NCI-H1092 treated with DMSO at 0.1 percent for 48 hours (cell line): Measurements from ENCODE around the gene CDRT15.
"Not testable (repeated sequence)": the region's sequence is repeated elsewhere in the genome, so short reads cannot be mapped to it uniquely, and the experiment has no call there.

Source experiments
- DNase-seq: peaks from one replicate; lab custom pipeline; 2025; lab: John Stamatoyannopoulos, UW

The CDRT15 gene

DNA sequence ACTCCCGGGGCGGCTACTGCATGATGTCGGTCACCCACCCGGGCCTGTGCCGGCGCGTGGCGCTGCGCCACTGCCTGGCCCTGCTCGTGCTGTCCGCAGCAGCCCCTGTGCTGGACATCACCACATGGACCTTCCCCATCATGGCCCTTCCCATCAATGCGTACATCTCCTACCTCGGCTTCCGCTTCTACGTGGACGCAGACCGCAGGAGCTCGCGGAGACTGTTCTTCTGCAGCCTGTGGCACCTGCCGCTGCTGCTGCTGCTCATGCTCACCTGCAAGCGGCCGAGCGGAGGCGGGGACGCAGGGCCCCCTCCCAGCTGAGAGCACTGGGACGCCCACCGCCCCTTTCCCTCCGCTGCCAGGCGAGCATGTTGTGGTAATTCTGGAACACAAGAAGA lies 29.8 kb downstream of the CDRT15 start:
- no peak for DNase-seq

DNA sequence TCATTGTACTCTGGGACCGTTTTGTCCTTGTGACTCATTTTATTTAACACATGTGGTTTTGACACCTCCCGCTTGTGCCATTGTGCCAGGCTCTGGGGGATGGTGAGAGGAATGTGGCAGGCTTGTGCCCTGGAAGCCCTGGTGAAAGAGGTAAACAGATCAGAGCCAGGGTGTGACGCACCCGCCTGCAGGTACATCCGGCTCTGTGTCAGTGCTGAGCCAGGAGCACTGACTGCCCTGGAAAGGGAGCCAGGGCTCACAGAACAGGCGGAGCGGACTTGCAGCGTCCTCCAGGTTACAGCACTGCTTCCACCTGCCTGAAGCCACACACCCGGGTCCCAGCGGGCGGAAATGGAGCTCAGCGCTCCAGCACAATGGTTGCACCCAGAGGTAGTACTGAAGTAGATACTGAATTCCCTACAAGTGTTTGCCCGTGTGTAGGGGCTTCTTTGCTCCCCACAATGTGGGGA lies 30.6 kb downstream of the CDRT15 start:
- peak; percentile 1 for DNase-seq

DNA sequence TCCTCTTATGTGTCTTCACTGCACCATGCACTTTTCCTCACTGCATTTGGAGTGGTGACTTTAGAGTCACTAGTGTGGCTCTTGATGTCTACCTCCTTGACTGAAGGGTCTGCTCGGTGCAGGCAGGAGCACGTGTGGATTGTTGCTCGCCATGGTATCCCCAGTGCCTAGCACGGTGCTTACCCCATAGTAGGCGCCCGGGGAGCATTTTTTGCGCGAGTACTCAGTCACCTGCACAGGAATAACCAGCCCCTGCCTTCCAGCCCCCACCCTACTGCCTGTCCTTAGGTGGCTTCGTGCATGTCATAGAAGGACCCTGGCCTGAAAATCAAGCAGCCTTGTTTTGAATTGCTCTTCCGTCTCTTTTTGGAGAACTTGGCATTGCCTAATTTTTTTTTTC lies 31.3 kb downstream of the CDRT15 start:
- no peak for DNase-seq

DNA sequence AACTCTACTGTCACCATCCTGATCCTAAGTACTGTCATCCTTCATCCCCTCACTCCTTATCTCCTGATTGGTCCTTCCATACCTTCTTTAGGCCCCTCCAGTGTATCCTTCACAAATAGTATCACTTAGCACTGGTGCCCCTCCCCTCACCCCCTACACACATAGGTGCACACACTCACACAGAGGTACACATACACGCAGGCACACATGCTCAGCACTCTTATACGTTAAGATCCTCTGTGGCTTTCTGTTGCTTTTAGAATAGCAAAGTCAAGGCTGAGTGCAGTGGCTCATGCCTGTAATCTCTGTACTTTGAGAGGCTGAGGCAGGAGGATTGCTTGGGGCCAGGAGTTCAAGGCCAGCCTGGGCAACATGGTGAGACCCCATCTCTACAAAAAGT lies 32.1 kb downstream of the CDRT15 start:
- no peak for DNase-seq

DNA sequence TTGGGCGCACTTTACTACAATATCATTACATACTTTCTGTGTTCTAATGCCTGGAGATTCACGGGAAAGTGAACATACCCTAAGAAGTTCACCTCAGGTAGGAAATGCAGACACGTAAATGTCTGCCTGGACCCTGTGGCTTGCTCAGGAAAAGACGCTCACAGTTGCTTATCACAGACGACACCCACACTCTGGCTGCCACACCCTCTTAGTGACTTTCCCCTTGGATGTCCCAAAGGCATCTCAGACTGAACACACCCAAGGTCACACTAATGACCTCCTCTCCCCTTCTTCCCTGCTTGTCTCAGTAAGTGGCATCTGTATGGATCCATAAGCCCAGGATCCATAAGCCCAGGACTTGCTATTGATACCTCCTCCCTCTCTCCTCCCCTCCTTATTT lies 32.6 kb downstream of the CDRT15 start:
- DNase-seq: no peak

DNA sequence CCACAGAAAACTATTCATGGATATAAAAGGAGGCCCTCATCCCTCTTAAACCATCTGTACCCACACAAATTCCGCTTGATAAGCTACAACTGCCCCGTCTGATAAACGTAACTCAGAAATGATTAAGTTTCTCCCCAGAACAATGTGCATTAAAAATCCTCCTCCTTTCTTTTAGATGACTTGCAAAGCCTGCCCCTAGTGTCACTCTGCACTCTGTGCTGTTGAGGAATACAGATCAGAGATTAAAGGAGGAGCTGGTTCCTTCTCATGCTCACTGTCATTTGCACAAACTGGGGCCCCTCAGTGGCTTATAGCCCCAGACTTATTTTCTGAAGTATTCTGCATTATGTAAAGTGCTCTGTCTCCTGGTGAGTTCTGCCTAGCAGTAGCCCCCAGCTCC lies 33.3 kb downstream of the CDRT15 start:
- DNase-seq: no peak

DNA sequence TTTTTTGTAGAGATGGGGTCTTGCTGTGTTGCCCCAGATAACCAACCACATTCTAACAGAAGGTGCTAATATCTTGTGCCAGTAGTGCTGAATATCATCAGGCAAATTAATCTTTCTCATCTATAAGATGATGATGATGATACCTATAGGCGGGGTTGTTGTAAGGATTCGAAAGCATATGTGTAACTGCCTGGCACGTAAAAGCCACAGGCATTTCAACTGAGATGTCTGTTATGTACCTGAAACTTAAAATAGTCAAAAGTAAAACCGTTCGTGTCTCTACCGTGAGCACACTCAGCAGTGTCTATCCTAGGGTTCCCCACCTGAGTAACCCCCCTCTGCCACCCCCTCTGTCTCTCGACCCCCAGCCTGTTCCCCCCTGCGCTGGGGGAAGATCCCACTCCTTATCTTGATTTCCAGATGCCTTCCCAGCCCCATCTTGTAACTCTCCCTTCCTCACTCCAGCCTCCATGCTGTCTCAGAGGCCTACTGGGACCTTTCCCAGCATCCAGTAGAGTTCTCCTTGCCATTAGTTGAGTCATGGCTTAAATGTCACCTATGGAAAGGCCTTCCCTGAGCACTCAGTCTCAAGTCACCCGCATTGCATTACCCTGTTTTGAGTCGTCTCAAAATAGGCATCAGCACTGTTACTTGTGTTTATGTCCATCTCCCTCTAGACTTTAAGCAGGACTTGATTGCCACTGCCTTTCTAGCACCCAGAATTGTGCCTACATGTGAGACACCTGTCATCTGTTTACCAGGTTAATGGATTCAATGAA lies 34.1 kb downstream of the CDRT15 start:
- DNase-seq: no peak

DNA sequence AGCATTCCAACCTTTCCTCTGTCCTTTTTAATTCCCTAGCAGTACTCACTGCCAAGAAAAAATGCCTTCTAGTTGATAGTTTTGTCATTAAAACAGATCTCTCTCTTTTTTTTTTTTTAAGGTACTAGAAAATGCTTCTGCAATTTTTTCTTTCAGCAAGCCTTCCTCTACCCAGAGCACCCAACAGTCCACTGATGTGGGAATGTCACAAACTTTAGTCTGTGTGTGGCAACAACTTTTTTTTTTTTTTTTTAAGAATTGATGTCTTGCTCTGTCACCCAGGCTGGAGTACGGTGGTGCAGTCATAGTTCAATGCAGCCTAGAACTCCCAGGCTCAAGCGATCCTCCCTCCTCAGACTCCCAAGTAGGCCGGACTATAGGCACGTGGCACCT lies 34.7 kb downstream of the CDRT15 start:
- DNase-seq: no peak

DNA sequence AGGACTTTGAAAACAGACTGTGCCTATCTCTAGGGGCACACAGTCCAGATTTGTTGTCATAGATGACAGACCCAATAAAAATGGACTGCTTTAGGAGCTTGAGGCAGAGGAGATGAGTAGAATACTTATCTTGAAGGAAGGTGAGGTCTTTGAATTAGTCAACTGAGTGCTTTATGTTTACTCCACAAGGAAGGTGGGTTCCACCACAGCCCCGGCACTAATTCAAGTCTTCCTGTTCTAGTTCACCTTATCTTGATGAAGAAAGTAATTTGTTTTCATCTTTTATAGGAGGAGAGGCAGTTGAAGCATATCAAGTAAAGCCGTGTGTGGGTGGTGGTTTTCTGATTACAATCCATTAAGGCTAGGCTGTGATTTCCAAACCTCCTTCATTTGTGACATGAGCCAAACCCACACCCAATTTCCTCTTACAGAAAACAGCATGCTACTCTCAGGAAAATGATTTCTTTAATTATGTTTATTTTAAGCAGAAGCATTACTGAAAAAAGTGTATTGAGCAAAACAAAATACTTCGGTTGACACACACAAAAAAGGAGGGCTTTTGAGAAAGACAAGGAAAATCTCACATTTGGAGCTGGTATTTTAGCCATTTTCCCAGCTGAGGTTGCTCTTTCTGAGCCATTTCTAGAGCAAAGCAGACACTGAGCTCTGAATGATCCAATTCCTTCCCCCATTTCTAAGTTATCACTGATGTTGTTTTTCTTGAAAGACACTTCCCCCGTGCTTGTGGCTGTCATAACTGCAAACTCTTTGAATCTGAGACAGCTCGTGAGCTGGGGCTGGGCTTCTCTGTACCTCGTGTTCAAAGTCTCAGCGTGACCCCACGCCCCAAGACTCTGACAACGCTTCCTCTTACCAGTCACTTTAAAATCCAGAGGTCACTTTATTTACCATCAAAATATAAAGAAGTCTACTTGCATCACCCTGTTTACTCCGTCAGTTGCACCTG lies 35.4 kb downstream of the CDRT15 start:
- DNase-seq: no peak

DNA sequence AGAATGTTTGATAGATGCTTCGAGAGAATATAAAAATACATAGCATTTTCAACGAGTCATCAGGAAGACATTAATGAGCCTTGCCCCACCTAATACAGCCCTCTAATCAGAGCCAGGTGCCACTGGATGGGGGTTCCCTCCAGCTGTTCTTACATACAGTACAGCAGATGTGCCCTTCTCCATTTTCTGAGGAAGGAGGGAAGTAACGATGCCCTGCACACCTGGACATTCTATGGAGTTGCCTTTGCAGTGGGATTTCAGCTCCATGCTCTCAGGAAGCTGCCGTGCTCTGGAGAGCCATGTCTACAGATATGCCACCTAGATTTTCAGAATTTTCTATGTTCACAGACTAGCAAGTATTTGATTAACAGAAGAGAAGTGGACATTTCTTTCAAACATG lies 36.3 kb downstream of the CDRT15 start:
- DNase-seq: no peak

DNA sequence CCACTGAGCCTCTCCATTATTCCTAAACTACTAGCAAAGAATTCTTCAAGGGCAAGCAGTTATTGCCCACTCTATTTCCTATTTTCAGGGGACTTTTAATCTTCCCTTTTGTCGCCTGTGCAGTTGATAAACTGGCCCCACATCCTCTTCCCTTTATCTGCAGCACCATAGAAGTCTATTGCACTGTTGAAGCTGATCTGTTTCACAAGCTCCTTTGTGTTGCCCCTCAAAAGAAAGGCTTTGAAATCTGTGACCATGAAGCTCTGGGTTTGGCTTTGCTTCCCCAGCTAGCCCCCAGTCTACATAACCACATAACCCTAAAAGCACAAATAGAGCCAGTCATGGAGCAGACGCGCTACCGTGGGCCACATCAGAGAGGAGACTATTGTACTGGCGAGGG lies 37.1 kb downstream of the CDRT15 start:
- no peak for DNase-seq

DNA sequence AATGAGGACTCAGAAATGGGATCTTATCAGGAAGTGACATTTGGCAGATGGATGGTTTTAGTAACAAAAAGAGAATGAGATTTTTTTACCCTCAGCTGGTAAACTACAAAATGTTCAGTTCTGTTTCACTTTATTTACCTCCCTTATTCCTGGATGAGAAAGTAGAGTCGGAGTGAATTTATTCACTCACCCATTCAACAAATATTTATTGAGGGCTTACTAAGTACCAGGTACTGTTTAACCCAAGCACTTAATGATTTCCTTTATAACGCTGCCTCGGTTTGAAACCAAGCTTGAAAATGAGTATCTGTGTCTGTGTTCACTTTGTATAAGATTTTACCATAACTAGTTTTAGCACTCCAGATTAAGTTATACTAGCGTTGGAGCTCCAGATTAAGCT lies 38.1 kb downstream of the CDRT15 start:
- no peak for DNase-seq

DNA sequence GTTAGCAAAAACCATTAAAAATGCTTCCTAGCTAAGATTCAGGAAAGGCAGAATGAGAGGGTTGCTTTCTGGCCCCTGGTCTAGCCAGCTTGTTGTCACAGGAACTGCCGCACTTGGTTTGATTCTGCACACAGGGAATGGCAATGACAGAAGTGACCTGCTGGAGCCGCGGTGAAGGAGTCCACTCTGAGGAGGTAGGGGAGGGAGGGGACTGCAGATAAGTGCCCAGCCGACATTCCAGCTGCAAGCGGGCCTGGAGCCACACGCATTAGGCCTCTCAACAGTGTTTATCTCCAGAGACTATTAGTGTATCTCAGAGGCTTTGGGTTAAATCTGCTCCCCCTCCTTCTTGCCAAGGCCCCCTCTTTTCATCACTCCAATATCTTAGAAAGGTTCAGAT lies 38.6 kb downstream of the CDRT15 start:
- DNase-seq: peak; percentile 1

DNA sequence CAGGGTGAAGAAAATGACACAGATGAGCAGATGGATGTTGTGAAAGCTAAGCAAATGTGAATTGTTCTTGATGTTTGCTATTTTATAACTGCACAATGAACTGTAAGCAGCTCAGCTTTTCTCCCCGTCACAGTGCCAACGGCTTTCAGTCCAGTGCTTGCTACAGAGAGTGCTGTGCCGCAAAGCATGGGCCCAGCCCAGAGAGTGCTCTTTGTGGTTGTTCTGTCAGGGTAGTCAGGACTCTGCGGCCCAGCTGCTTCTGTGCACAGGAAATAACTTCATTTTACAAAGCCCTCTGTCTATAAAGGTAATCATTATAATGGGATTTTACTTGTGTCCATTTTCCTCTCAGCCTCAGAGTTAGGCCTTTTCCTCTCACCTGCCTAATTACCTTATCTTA lies 39.1 kb downstream of the CDRT15 start:
- no peak for DNase-seq

DNA sequence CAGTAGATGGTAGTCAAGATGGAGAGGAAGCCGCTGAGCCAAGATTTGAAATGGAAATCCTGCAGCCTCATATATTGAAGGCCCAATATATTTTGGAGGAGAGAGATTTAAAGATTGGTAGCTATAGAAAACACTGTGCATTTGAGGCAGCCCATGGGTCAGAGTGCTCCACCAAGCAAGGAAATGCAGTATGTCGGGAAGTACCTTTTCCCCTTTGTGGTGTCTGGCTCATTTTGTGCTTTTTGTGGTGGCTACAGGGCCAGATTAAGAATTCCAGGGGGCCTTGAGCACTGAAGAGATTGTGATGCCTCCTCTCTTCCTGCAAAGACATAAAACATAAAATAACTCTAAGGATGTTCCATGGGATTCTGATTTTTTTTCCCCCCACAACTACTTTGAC lies 39.6 kb downstream of the CDRT15 start:
- DNase-seq: no peak

DNA sequence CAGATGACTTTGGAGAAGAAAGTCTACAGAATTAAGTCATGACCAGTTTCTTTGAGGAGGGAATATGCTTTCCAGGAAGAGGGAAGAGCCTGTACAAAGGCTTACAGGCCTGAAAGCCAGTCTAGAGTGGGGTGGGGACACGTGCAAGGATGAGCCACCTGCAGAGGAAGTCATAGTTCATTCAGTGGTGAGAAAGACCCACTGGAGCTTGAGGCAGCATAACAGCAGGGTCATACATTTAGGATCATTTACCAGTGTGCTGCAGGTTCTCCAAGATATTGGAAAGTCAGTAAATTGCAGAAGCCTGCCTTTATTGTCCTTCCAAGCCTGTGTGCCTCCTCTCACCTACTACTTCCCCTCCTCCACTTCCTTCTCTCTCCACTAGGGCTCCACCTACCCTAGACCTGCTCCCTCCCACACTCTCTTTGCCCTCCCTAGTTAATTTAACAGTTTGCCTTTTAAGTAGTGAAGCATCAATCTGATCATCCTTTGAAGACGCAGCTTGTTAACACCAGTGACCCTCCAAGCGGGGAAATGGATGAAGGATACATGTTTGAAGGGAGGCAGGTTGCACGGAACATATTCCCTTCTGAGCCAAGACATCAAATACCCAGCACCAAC lies 40.2 kb downstream of the CDRT15 start:
- DNase-seq: no peak

DNA sequence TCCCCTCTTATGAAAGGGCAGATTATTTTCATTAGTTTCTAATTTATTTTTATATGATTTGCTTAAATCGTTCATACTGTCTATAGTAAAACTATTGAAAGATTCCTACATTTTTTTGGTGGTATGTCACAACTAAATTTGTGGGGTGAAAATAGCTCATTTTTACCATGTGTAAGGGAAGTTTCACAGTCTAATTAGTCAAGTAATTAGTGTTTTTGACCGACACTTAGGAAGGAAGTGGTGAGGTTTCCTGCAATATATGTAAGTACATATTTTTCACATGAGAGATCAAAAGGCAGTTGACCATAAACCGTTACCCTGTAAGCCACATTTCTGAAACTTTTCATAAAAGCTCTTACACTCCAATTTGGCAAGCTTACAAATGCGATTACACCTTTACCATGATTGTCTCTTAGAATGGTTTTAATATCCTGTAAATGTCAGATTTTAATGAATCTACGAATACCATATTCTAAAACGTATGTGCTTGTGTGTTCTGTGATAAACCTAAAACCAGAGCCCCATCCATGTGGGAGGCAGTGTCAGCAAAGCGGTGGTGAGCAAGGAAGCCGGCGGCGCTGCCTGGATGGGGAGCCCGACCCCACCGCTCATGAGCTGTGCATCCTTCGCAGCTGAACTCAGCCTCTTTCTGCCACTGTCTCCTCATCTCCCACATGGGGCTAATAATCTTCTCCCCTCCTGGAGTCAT lies 43.9 kb downstream of the CDRT15 start:
- DNase-seq: not testable (repeated sequence)

DNA sequence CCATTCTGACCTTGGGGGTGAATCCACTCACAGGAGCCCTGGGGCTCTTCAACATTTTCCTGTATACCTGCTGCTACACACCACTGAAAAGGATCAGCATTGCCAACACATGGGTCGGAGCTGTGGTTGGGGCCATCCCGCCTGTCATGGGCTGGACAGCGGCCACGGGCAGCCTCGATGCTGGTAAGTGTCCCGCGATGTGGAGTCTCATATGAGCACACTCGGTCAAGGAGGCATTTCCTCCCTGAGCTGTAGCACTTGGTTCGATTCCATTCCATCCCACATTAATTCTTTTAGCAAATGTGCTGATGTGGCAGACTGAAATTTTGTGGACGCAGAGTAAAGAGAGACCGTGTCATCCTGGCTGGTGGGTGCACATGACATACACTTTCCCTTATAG lies 44.6 kb downstream of the CDRT15 start:
- DNase-seq: not testable (repeated sequence)

DNA sequence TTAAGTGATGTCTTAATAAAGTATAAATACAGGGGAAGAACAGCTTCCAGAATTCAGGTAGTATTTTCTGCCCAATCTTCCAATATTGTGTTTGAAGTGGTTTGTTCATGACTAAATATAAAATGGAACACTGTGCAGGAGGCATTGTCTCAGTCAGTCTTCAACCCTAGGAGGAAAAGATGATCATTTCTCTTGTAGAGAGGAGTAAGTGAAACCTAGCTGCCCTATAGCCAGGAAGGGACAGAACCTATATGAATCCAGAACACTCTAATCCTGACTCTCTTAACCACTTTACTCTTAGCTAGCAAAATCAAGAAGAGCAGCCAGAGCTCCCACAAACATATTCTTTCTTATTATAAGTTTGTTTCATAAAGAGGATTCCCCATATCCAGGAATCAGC lies 45.2 kb downstream of the CDRT15 start:
- not testable (repeated sequence) for DNase-seq

DNA sequence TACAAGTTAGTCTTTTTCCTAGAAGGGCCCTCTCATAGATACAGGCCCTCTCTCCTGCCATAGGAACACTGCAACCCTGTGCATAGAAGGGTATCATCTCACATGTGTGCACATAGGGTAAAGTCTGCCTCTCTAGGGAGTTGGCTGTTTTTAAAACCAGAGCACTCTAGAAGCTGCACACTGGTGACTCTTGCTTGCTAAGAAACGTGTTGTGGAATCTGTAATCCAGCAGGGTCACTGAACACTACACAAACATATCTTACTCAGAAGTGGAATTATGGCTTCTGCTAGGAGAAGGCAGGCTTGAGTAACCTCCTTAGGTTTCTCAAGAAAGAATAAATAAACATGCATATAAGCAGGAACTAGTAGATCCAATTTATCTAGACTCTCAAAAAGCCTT lies 45.9 kb downstream of the CDRT15 start:
- not testable (repeated sequence) for DNase-seq

DNA sequence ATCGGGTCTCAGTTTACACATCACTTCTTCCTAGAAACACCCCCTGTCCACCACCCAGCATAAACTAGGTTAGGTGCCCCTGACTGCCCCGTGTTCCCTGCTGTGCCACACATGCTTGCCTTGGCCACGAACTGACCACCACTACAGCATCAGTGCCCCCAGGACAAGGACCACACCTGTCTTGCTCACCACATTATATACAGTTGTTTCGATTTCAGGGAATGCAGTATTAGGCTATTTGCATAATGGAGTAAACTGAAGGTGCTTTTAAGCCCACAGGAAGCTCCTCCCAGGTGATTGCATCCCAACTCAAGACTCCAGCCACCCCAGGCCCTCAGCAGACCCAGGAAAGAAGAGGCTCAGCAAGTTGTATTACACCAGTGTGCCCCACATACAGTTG lies 50.2 kb downstream of the CDRT15 start:
- DNase-seq: not testable (repeated sequence)
